Cardiac fibroblast (primary cell): ENCODE data around the gene ULK4.
"Not testable (repeated sequence)": the region's sequence is repeated elsewhere in the genome, so short reads cannot be mapped to it uniquely, and the experiment has no call there.

Source experiments
- DNase-seq, 2 donors: peaks; one replicate each; pipeline versions ENCODE4 v3.0.0 to v3.0.0-alpha.2; 2010; ENCODE audit warnings: low read depth in 2 of 2
- H3K4me3 ChIP-seq, 2 donors: replicated peaks in 1 of 2; 1 replicate in 1 of 2; 2 replicates in 1 of 2; pipeline ENCODE4 v1.5.1; 2011; ENCODE audit warnings: low read depth in 2 of 2, low read length in 2 of 2, mild to moderate bottlenecking in 2 of 2, moderate library complexity in 1 of 2
- CTCF ChIP-seq: IDR thresholded peaks from one replicate; pipeline ENCODE4 v1.5.1; 2011; ENCODE audit warnings: low read depth, mild to moderate bottlenecking, low read length, inconsistent platforms

Gene ULK4

GRCh38 chr3:41464858-41465257 is 497.0 kb downstream of the ULK4 start:
- no peak for TF ChIP-seq CTCF
- DNase-seq: peak; percentile 7 to 15

GRCh38 chr3:41464401-41464800 is 497.5 kb downstream of the ULK4 start:
- TF ChIP-seq CTCF: no peak
- H3K4me3 ChIP-seq: no peak overlapping the region
- DNase-seq: peak; percentile 32 to 58

More at GRCh38 chr3:41464858-41465257, 497.0 kb downstream of the ULK4 start:
- H3K4me3 ChIP-seq: no peak overlapping the region

GRCh38 chr3:41462103-41462691 is 499.7 kb downstream of the ULK4 start:
- no peak for DNase-seq
- TF ChIP-seq CTCF: no peak
- H3K4me3 ChIP-seq: no peak overlapping the region

GRCh38 chr3:41460736-41461135 is 501.2 kb downstream of the ULK4 start:
- DNase-seq: no peak
- no peak for TF ChIP-seq CTCF
- H3K4me3 ChIP-seq: no peak overlapping the region

GRCh38 chr3:41457176-41457575 is 504.7 kb downstream of the ULK4 start:
- DNase-seq: no peak
- H3K4me3 ChIP-seq: no peak overlapping the region
- TF ChIP-seq CTCF: no peak

- DNase-seq: no peak
- no peak for TF ChIP-seq CTCF
- H3K4me3 ChIP-seq: no peak overlapping the region
Observed at GRCh38 chr3:41456162-41456561, 505.7 kb downstream of the ULK4 start.

- not testable (repeated sequence) for H3K4me3 ChIP-seq, DNase-seq
Observed at GRCh38 chr3:41453618-41454017, 508.3 kb downstream of the ULK4 start.
